ENCODE data around the gene SORT1. TPM values are rescaled to one million over a fixed set of nuclear protein-coding genes. Genes with fewer than 3 reads are reported as not detected.

SORT1 gene
- total RNA-seq, 1 experiment from 2014 or later, result 56.5 TPM

GRCh38 chr1:109277434-109278204, 120.1 kb downstream of the SORT1 start:
- ChIA-PET CTCF (interaction anchor here (0.9 to 2.1 kb wide), 6 partner anchors 24 to 254 kb away, joined by 3 to 23 read pairs (median 6); no protein-coding TSS in a partner anchor), POLR2A (ENCODE audit: low non-redundant PET) (no interaction called here)
- TF ChIP-seq CTCF (conservative IDR thresholded peaks at IDR 0.05; ENCODE audit: low read depth, low read length) (peak; percentile 96), EZH2 (IDR thresholded peaks at IDR 0.05; ENCODE audit: borderline replicate concordance, low read depth, low read length, poor library complexity, severe bottlenecking) (no peak)
- DNase-seq (ENCODE audit: low spot score), result peak; percentile 71
- H3K36me3 ChIP-seq (ENCODE audit: insufficient read depth, low read length, poor library complexity, severe bottlenecking), result peaks cover 28% of the 10 kb centered on the region
- intact Hi-C loops (cut with micrococcal nuclease; ENCODE audit: unreplicated experiment), result loop anchor here (1.0 kb wide), 2 partner anchors 122 to 256 kb away; no protein-coding TSS in a partner anchor
- no peaks in the 10 kb centered on the region for H3K27me3 ChIP-seq (replicated peaks; ENCODE audit: insufficient read depth, low read depth, low read length, poor library complexity)
- no peak overlapping the region for H3K4me3 ChIP-seq (ENCODE audit: low read depth, low read length, poor library complexity, severe bottlenecking)
- H3K4me1 ChIP-seq (ENCODE audit: insufficient read depth, low read length, poor library complexity, severe bottlenecking), result peaks cover 10% of the 10 kb centered on the region
- BruUV-seq (replicated peaks), result no TSS peak
- no peaks in the 10 kb centered on the region for H3K9me3 ChIP-seq (ENCODE audit: low read depth, low read length, poor library complexity, severe bottlenecking)
- no peak overlapping the region for H3K27ac ChIP-seq (ENCODE audit: low read depth, low read length, poor library complexity, severe bottlenecking)

- H3K27me3 ChIP-seq (replicated peaks; ENCODE audit: insufficient read depth, low read depth, low read length, poor library complexity), result no peaks in the 10 kb centered on the region
- H3K9me3 ChIP-seq (ENCODE audit: low read depth, low read length, poor library complexity, severe bottlenecking), result no peaks in the 10 kb centered on the region
- CTCF ChIA-PET, result interaction anchor here (1.9 kb wide), 1 partner anchor 123 kb away, joined by 23 read pairs; no protein-coding TSS in a partner anchor
- H3K36me3 ChIP-seq (ENCODE audit: insufficient read depth, low read length, poor library complexity, severe bottlenecking), result peaks cover 27% of the 10 kb centered on the region
- BruUV-seq (replicated peaks), result no TSS peak
- no peaks in the 10 kb centered on the region for H3K4me1 ChIP-seq (ENCODE audit: insufficient read depth, low read length, poor library complexity, severe bottlenecking)
- POLR2A ChIA-PET (ENCODE audit: low non-redundant PET), result interaction anchor here (0.6 kb wide), 1 partner anchor 134 kb away, joined by 5 read pairs; no protein-coding TSS in a partner anchor
- TF ChIP-seq EZH2 (IDR thresholded peaks at IDR 0.05; ENCODE audit: borderline replicate concordance, low read depth, low read length, poor library complexity, severe bottlenecking), result no peak
- no peak for TF ChIP-seq CTCF (conservative IDR thresholded peaks at IDR 0.05; ENCODE audit: low read depth, low read length)
- intact Hi-C loops (cut with micrococcal nuclease; ENCODE audit: unreplicated experiment), result no loop called here
- no peak for DNase-seq (ENCODE audit: low spot score)
- H3K4me3 ChIP-seq (ENCODE audit: low read depth, low read length, poor library complexity, severe bottlenecking), result no peak overlapping the region
- H3K27ac ChIP-seq (ENCODE audit: low read depth, low read length, poor library complexity, severe bottlenecking), result no peak overlapping the region
Observed at GRCh38 chr1:109275706-109276345, 121.9 kb downstream of the SORT1 start.

- Histone ChIP-seq H3K4me1 (ENCODE audit: insufficient read depth, low read length, poor library complexity, severe bottlenecking) (no peaks in the 10 kb centered on the region), H3K27me3 (replicated peaks; ENCODE audit: insufficient read depth, low read depth, low read length, poor library complexity) (no peaks in the 10 kb centered on the region), H3K4me3 (ENCODE audit: low read depth, low read length, poor library complexity, severe bottlenecking) (no peak overlapping the region), H3K9me3 (ENCODE audit: low read depth, low read length, poor library complexity, severe bottlenecking) (no peaks in the 10 kb centered on the region), H3K36me3 (ENCODE audit: insufficient read depth, low read length, poor library complexity, severe bottlenecking) (peaks cover 22% of the 10 kb centered on the region), H3K27ac (ENCODE audit: low read depth, low read length, poor library complexity, severe bottlenecking) (no peak overlapping the region)
- BruUV-seq (replicated peaks), result TSS peak; percentile 60
- ChIA-PET CTCF (no interaction called here), POLR2A (ENCODE audit: low non-redundant PET) (no interaction called here)
- no peak for DNase-seq (ENCODE audit: low spot score)
- TF ChIP-seq CTCF (conservative IDR thresholded peaks at IDR 0.05; ENCODE audit: low read depth, low read length), result no peak
- no peak for TF ChIP-seq EZH2 (IDR thresholded peaks at IDR 0.05; ENCODE audit: borderline replicate concordance, low read depth, low read length, poor library complexity, severe bottlenecking)
- intact Hi-C loops (cut with micrococcal nuclease; ENCODE audit: unreplicated experiment), result no loop called here
Observed at GRCh38 chr1:109274533-109275476, 122.9 kb downstream of the SORT1 start.

Data from A673 (cell line).